NT2/D1 (cell line): ENCODE data around the gene AKR7A2.

Experiments
- DNase-seq: peaks from one replicate; pipeline ENCODE4 v3.0.0-alpha.2; 2011; ENCODE audit warnings: low read depth, low spot score
- H3K27me3 ChIP-seq: 2 replicates; pipeline ENCODE4 v1.6.0; 2011; ENCODE audit warnings: mild to moderate bottlenecking; ENCODE audit not compliant: insufficient read length, insufficient read depth
- H3K36me3 ChIP-seq: 2 replicates; pipeline ENCODE4 v1.6.1; 2011; ENCODE audit warnings: mild to moderate bottlenecking, low read length, mixed read lengths; ENCODE audit not compliant: insufficient read depth, insufficient read length
- H3K4me1 ChIP-seq: 2 replicates; pipeline ENCODE4 v1.5.1; 2011; ENCODE audit not compliant: insufficient read depth, insufficient read length
- H3K4me3 ChIP-seq: 2 replicates; pipeline ENCODE4 v1.5.1; 2011; ENCODE audit warnings: low read depth; ENCODE audit not compliant: insufficient read length
- H3K9ac ChIP-seq: 2 replicates; pipeline ENCODE4 v1.6.0; 2011; ENCODE audit warnings: low read depth; ENCODE audit not compliant: insufficient read length
- H3K9me3 ChIP-seq: 2 replicates; pipeline ENCODE4 v1.5.1; 2011; ENCODE audit warnings: mild to moderate bottlenecking, low read length; ENCODE audit not compliant: insufficient read depth
- SUZ12 ChIP-seq: IDR thresholded peaks from 2 replicates; pipeline ENCODE4 v1.6.1; 2011; ENCODE audit not compliant: insufficient read length, insufficient read depth; ENCODE audit errors: extremely low read depth
- YY1 ChIP-seq: IDR thresholded peaks from 2 replicates; pipeline ENCODE4 v1.6.1; 2011; ENCODE audit not compliant: insufficient read length, insufficient read depth
- ZNF274 ChIP-seq: IDR thresholded peaks from 2 replicates; pipeline ENCODE4 v1.6.1; 2011; ENCODE audit warnings: mild to moderate bottlenecking, low read depth, low read length

AKR7A2 gene

GRCh38 chr1:19336543-19336942 lies 24.6 kb upstream of the AKR7A2 start:
- H3K27me3 ChIP-seq, result no peaks in the 10 kb centered on the region
- no peak for DNase-seq
- peaks cover 26% of the 10 kb centered on the region for H3K36me3 ChIP-seq
- H3K4me1 ChIP-seq, result peaks cover 9% of the 10 kb centered on the region
- no peak for TF ChIP-seq ZNF274
- TF ChIP-seq SUZ12, result no peak
- no peak for TF ChIP-seq YY1
- no peak overlapping the region for H3K9ac ChIP-seq
- no peak overlapping the region for H3K4me3 ChIP-seq
- no peaks in the 10 kb centered on the region for H3K9me3 ChIP-seq

- TF ChIP-seq YY1 (no peak), ZNF274 (no peak)
- Histone ChIP-seq H3K9ac (no peak overlapping the region), H3K27me3 (no peaks in the 10 kb centered on the region), H3K4me3 (no peak overlapping the region), H3K4me1 (peaks cover 2% of the 10 kb centered on the region), H3K9me3 (no peaks in the 10 kb centered on the region), H3K36me3 (peaks cover 20% of the 10 kb centered on the region)
- DNase-seq, result no peak
Observed at GRCh38 chr1:19333587-19334354, 21.8 kb upstream of the AKR7A2 start.

GRCh38 chr1:19332832-19333231 lies 20.9 kb upstream of the AKR7A2 start:
- Histone ChIP-seq H3K9me3 (no peaks in the 10 kb centered on the region), H3K36me3 (peaks cover 25% of the 10 kb centered on the region), H3K27me3 (no peaks in the 10 kb centered on the region), H3K4me3 (no peak overlapping the region), H3K9ac (no peak overlapping the region), H3K4me1 (peaks cover 2% of the 10 kb centered on the region)
- no peak for TF ChIP-seq SUZ12
- TF ChIP-seq YY1, result no peak
- TF ChIP-seq ZNF274, result no peak
- DNase-seq, result no peak

- Histone ChIP-seq H3K36me3 (peaks cover 38% of the 10 kb centered on the region), H3K9ac (no peak overlapping the region), H3K4me1 (no peaks in the 10 kb centered on the region), H3K27me3 (no peaks in the 10 kb centered on the region), H3K9me3 (no peaks in the 10 kb centered on the region), H3K4me3 (no peak overlapping the region)
- DNase-seq, result no peak
- TF ChIP-seq YY1 (no peak), ZNF274 (no peak), SUZ12 (no peak)
Observed at GRCh38 chr1:19331262-19331878, 19.4 kb upstream of the AKR7A2 start.

- no peak overlapping the region for H3K9ac ChIP-seq
- DNase-seq, result no peak
- peaks cover 3% of the 10 kb centered on the region for H3K4me1 ChIP-seq
- TF ChIP-seq ZNF274, result no peak
- TF ChIP-seq SUZ12, result no peak
- no peak for TF ChIP-seq YY1
- peaks cover 46% of the 10 kb centered on the region for H3K36me3 ChIP-seq
- H3K9me3 ChIP-seq, result no peaks in the 10 kb centered on the region
- no peak overlapping the region for H3K4me3 ChIP-seq
- H3K27me3 ChIP-seq, result no peaks in the 10 kb centered on the region
Observed at GRCh38 chr1:19330449-19331135, 18.6 kb upstream of the AKR7A2 start.

- peaks cover 3% of the 10 kb centered on the region for H3K4me1 ChIP-seq
- no peaks in the 10 kb centered on the region for H3K9me3 ChIP-seq
- no peak overlapping the region for H3K4me3 ChIP-seq
- H3K27me3 ChIP-seq, result no peaks in the 10 kb centered on the region
- H3K9ac ChIP-seq, result no peak overlapping the region
- no peak for TF ChIP-seq YY1
- TF ChIP-seq ZNF274, result no peak
- TF ChIP-seq SUZ12, result no peak
- no peak for DNase-seq
- peaks cover 53% of the 10 kb centered on the region for H3K36me3 ChIP-seq
Observed at GRCh38 chr1:19329611-19330010, 17.7 kb upstream of the AKR7A2 start.

- TF ChIP-seq YY1 (no peak), ZNF274 (no peak), SUZ12 (no peak)
- H3K4me1 ChIP-seq, result peaks cover 3% of the 10 kb centered on the region
- no peak for DNase-seq
- no peaks in the 10 kb centered on the region for H3K9me3 ChIP-seq
- no peak overlapping the region for H3K4me3 ChIP-seq
- H3K36me3 ChIP-seq, result peaks cover 58% of the 10 kb centered on the region
- no peak overlapping the region for H3K9ac ChIP-seq
- no peaks in the 10 kb centered on the region for H3K27me3 ChIP-seq
Observed at GRCh38 chr1:19329188-19329587, 17.2 kb upstream of the AKR7A2 start.
